ENCODE data around the gene FBN2.

DNA sequence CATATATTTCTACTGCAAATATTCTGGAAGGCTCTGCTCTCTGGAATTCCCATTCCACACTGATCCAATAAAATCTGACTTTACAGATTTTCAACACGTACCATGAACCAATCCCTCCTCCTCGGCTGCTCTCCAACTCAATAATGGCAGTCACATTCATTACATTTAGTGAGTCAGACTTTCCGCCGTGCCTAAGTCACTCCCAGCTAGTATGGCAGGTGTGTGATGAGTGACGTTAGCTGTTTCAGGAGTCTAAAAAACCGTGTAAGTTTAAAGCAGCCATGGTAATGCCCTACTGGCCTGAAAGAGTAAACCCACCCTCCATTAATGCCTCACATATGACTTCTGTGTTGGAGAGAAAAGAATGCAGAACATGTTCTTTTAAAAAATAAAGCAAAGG lies 3.3 kb downstream of the FBN2 start:
- TF ChIP-seq POLR2A (IDR thresholded peaks at IDR 0.05) = no peak
- TF ChIP-seq, protein P1, sequence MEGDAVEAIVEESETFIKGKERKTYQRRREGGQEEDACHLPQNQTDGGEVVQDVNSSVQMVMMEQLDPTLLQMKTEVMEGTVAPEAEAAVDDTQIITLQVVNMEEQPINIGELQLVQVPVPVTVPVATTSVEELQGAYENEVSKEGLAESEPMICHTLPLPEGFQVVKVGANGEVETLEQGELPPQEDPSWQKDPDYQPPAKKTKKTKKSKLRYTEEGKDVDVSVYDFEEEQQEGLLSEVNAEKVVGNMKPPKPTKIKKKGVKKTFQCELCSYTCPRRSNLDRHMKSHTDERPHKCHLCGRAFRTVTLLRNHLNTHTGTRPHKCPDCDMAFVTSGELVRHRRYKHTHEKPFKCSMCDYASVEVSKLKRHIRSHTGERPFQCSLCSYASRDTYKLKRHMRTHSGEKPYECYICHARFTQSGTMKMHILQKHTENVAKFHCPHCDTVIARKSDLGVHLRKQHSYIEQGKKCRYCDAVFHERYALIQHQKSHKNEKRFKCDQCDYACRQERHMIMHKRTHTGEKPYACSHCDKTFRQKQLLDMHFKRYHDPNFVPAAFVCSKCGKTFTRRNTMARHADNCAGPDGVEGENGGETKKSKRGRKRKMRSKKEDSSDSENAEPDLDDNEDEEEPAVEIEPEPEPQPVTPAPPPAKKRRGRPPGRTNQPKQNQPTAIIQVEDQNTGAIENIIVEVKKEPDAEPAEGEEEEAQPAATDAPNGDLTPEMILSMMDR (IDR thresholded peaks at IDR 0.05) = no peak
